Stimulated activated CD4-positive, alpha-beta T cell treated with anti-CD3 and anti-CD28 coated beads, Interleukin-12 subunit alpha, Interleukin-12 subunit beta, amount 100 ng/mL, for 48 hours (primary cell): Measurements from ENCODE around the gene BDH2.
A peak's percentile ranks its signal among the peaks of the same experiment; 100 is the strongest.

Experiments used
- DNase-seq, 3 donors: peaks; one replicate each; pipeline ENCODE4 v3.0.0-alpha.2; 2020; ENCODE audit warnings: low read depth in 2 of 3, low spot score in 1 of 3

Gene BDH2

GRCh38 chr4:103099691-103100392, at the start of gene BDH2:
Gene BDH2 (minus strand): TSS chr4:103099834. CDS start chr4:103096254, 3,580 bp downstream.
- peak in 2 of 3 donors; percentile 3 to 52 for DNase-seq

GRCh38 chr4:103144926-103145325, 45.3 kb upstream of the BDH2 start:
- no peak for DNase-seq

- DNase-seq: no peak
Measured at GRCh38 chr4:103137446-103137827, 37.8 kb upstream of the BDH2 start.

- DNase-seq: no peak
Measured at GRCh38 chr4:103136671-103137445, 37.2 kb upstream of the BDH2 start.

GRCh38 chr4:103129174-103129573, 29.5 kb upstream of the BDH2 start:
- no peak for DNase-seq

- no peak for DNase-seq
Measured at GRCh38 chr4:103126126-103126525, 26.5 kb upstream of the BDH2 start.

- DNase-seq: no peak
Measured at GRCh38 chr4:103123114-103123513, 23.5 kb upstream of the BDH2 start.

- DNase-seq: no peak
Measured at GRCh38 chr4:103118166-103118565, 18.5 kb upstream of the BDH2 start.

- no peak for DNase-seq
Measured at GRCh38 chr4:103111598-103111997, 12.0 kb upstream of the BDH2 start.

- no peak for DNase-seq
Measured at GRCh38 chr4:103108542-103108941, 8.9 kb upstream of the BDH2 start.

- DNase-seq: no peak
Measured at GRCh38 chr4:103105558-103106356, 6.1 kb upstream of the BDH2 start.

GRCh38 chr4:103104886-103105285, 5.3 kb upstream of the BDH2 start:
- no peak for DNase-seq

GRCh38 chr4:103100691-103101090, 1.1 kb upstream of the BDH2 start:
- no peak for DNase-seq

- no peak for DNase-seq
Measured at GRCh38 chr4:103098756-103099440, 736 bp downstream of the BDH2 start.

- no peak for DNase-seq
Measured at GRCh38 chr4:103098341-103098740, 1.3 kb downstream of the BDH2 start.

GRCh38 chr4:103097112-103097511, 2.5 kb downstream of the BDH2 start:
- no peak for DNase-seq

- no peak for DNase-seq
Measured at GRCh38 chr4:103095080-103095479, 4.6 kb downstream of the BDH2 start.

- no peak for DNase-seq
Measured at GRCh38 chr4:103092245-103092644, 7.4 kb downstream of the BDH2 start.

GRCh38 chr4:103091601-103092223, 7.9 kb downstream of the BDH2 start:
- peak in 2 of 3 donors; percentile 9 to 29 for DNase-seq

GRCh38 chr4:103089481-103089880, 10.2 kb downstream of the BDH2 start:
- DNase-seq: no peak

GRCh38 chr4:103086551-103086950, 13.1 kb downstream of the BDH2 start:
- DNase-seq: no peak
